HFFc6 (cell line): ENCODE data around the gene CAVIN3. TPM values are rescaled to one million over a fixed set of nuclear protein-coding genes. Genes with fewer than 3 reads are reported as not detected.
A peak's percentile ranks its signal among the peaks of the same experiment; 100 is the strongest.

Source experiments
- DNase-seq: peaks from one replicate; pipeline ENCODE4 v3.0.0-alpha.2; 2018
- H3K27ac Mint-ChIP-seq: 2 replicates; pipeline ENCODE4 v1.8.0; 2020; ENCODE audit warnings: mild to moderate bottlenecking, mixed read lengths
- H3K27me3 Mint-ChIP-seq: 2 replicates; pipeline ENCODE4 v1.8.0; 2021; ENCODE audit warnings: mild to moderate bottlenecking, moderate library complexity, mixed read lengths; ENCODE audit not compliant: insufficient read depth
- H3K36me3 Mint-ChIP-seq: 2 replicates; pipeline ENCODE4 v1.8.0; 2021; ENCODE audit warnings: low read depth, mixed read lengths
- H3K4me1 Mint-ChIP-seq: 2 replicates; pipeline ENCODE4 v1.8.0; 2020; ENCODE audit warnings: low read depth, mixed read lengths
- H3K4me3 Mint-ChIP-seq: 2 replicates; pipeline ENCODE4 v1.8.0; 2020; ENCODE audit warnings: mild to moderate bottlenecking, moderate library complexity, mixed read lengths
- H3K9me3 Mint-ChIP-seq: 2 replicates; pipeline ENCODE4 v1.8.0; 2020; ENCODE audit warnings: mild to moderate bottlenecking, mixed read lengths
- CTCF ChIP-seq: fragments of 200-600 bp; sonication (generic); IDR thresholded peaks from 2 replicates; pipeline ENCODE4 v1.5.0; 2021; ENCODE audit warnings: antibody characterized with exemption, mild to moderate bottlenecking
- total RNA-seq, 6 experiments: library from RNA; stranded (reverse); fragmentation: NEBNext Ultra II Directional; extraction: Animal tissue kit (Norgen Biotek cat#: 25700); gene quantifications; 2 replicates in 1 of 6; 3 replicates in 5 of 6; pipeline ENCODE4 v1.2.3, GENCODE V29; 2021

Gene CAVIN3
- total RNA-seq, 6 experiments from 2014 or later, result 140 to 235 (median 203) TPM

DNA sequence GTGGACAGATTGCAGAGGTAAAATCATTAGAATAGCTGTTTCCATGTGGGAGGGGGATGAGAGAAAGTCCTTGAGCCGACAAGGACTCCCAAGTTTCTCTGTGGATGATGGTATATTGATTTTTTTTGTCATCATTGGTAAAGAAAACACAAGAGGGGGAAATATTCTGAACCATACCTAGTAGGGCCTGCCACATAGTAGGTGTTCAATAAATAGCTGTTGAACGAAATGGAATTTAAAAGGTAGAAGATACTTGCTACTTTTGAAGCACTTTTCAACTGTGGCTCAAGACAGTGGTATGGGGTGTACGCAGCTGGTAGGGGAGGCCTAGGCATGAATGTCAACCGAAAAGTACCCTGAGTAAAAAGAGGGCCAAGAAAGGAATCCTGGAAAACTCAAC, 2.1 kb downstream of the CAVIN3 start:
- Mint-ChIP-seq H3K4me1 (peaks cover 50% of the 10 kb centered on the region), H3K36me3 (peaks cover 15% of the 10 kb centered on the region), H3K4me3 (peak overlapping the region; percentile 96), H3K9me3 (no peaks in the 10 kb centered on the region), H3K27me3 (no peaks in the 10 kb centered on the region; the same call in 1 of the 2 replicates), H3K27ac (peak overlapping the region; percentile 98)
- no peak for TF ChIP-seq CTCF
- DNase-seq, result no peak

DNA sequence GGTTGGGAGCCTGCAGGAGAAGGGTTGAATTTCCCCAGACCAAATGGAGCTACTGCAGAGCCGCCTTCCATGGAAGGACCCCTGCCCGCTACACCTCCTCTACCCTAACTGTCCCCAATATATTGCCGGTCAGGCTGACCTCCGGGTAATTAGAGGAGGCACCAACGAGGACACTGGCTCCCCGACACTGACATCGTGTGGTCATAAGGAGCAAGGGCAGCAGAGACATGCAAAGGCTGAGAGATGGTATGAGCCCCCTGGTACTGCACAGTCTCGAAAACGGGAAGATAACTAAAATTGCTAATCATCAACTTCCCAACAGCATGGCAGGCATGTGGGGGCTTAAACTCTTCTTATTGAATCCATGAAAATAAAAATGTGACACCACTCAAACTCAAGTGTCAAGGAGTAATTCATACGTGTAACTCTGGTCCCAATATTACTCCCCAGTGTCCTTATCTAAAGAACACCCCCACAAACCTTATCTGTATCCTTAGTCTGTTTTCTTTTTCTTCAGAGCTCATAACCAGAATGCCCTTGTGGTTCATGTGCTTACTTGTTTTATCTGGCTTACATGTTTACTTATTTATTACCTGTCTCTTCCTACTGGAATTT, 4.4 kb downstream of the CAVIN3 start:
- Mint-ChIP-seq H3K9me3 (no peaks in the 10 kb centered on the region), H3K27ac (0 out of 2 replicates have a peak overlapping the region, but pooled peaks have one; percentile 12), H3K27me3 (peaks cover 4% of the 10 kb centered on the region), H3K4me3 (0 out of 2 replicates have a peak overlapping the region, but pooled peaks have one; percentile 32), H3K36me3 (peaks cover 15% of the 10 kb centered on the region), H3K4me1 (peaks cover 28% of the 10 kb centered on the region)
- TF ChIP-seq CTCF, result peak; percentile 84
- DNase-seq, result peak; percentile 42

DNA sequence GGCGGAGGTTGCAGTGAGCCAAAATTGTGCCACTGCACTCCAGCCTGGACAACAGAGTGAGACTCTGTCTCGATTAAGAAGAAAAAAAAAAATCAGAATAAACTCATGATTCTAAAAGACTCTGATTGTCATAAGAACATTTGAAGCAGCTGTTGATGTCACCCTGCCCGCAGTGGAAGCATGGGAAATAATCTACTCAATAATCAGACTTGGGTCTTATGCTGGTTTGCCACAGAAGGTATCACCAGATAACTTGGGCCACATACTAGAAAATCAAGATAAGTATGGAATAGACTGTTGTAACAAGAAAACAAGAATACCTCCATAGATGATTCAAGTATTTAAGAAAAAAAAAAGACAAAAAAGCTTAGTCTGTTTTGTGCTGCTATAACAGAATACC, 8.2 kb downstream of the CAVIN3 start:
- no peak overlapping the region for H3K4me3 Mint-ChIP-seq
- H3K27me3 Mint-ChIP-seq, result peaks cover 11% of the 10 kb centered on the region
- H3K4me1 Mint-ChIP-seq, result peaks cover 13% of the 10 kb centered on the region; the same call in 1 of the 2 replicates
- no peaks in the 10 kb centered on the region for H3K9me3 Mint-ChIP-seq
- TF ChIP-seq CTCF, result no peak
- DNase-seq, result no peak
- H3K27ac Mint-ChIP-seq, result no peak overlapping the region
- H3K36me3 Mint-ChIP-seq, result no peaks in the 10 kb centered on the region

DNA sequence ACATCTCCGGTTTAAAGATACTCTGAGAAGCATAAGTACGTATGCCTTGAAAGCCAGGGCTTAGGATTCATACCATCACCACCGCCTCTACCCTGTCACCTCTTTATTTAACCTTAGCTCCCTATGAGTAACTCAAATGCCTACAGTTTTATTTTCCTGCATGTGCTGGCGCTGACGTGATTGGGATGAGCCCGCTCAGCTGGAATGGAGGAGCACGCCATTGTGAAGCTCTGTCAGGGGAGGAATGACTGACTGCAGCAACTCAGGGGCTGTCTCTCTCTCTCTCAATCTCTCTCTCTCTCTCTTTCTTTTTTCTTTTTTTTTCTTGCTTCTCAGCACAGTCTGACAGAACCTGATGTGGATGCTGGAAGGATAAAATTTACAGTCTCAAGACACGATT, 12.4 kb downstream of the CAVIN3 start:
- TF ChIP-seq CTCF, result no peak
- Mint-ChIP-seq H3K27me3 (peaks cover 19% of the 10 kb centered on the region), H3K9me3 (no peaks in the 10 kb centered on the region), H3K36me3 (no peaks in the 10 kb centered on the region), H3K4me1 (peaks cover 6% of the 10 kb centered on the region; the same call in 1 of the 2 replicates), H3K27ac (no peak overlapping the region), H3K4me3 (peak overlapping the region; percentile 9; the same call in 1 of the 2 replicates)
- no peak for DNase-seq

- TF ChIP-seq CTCF, result no peak
- H3K36me3 Mint-ChIP-seq, result no peaks in the 10 kb centered on the region
- no peaks in the 10 kb centered on the region for H3K9me3 Mint-ChIP-seq
- no peak overlapping the region for H3K4me3 Mint-ChIP-seq
- H3K4me1 Mint-ChIP-seq, result peaks cover 6% of the 10 kb centered on the region; the same call in 1 of the 2 replicates
- DNase-seq, result no peak
- H3K27me3 Mint-ChIP-seq, result peaks cover 16% of the 10 kb centered on the region
- no peak overlapping the region for H3K27ac Mint-ChIP-seq
Observed at GRCh38 chr11:6305297-6305696, 15.0 kb downstream of the CAVIN3 start.
